AG04449 (cell line): ENCODE measurements around the gene FXYD2.

ENCODE experiments used
- CTCF ChIA-PET: fragments of 350-600 bp; formaldehyde crosslinking; extraction: SDS; loops from one replicate; lab custom pipeline; 2021; ENCODE audit warnings: antibody characterized with exemption; lab: Yijun Ruan, JAX
- POLR2A ChIA-PET: fragments of 400-600, 350-600 bp; formaldehyde crosslinking; extraction: SDS; loops from one replicate; lab custom pipeline; 2020; ENCODE audit warnings: antibody characterized with exemption, inconsistent platforms; lab: Yijun Ruan, JAX
- DNase-seq: peaks from one replicate; pipeline ENCODE4 v3.0.0-alpha.2; 2010; ENCODE audit warnings: low read depth, low spot score
- H3K4me3 ChIP-seq: 2 replicates; pipeline ENCODE4 v1.5.1; 2011; ENCODE audit warnings: low read depth, mild to moderate bottlenecking, control low read depth, low read length
- CTCF ChIP-seq: IDR thresholded peaks from one replicate; pipeline ENCODE4 v1.5.1; 2011; ENCODE audit warnings: mild to moderate bottlenecking, moderate library complexity, low read length, control low read depth, inconsistent platforms; ENCODE audit not compliant: insufficient read depth; ENCODE audit errors: missing control alignments

FXYD2 gene

GRCh38 chr11:117826832-117827231 is 2.3 kb upstream of the FXYD2 start:
- no peak for DNase-seq
- ChIA-PET CTCF (interaction anchor here (1.0 to 9.5 kb wide), 6 partner anchors 8 to 400 kb away, joined by 3 to 82 read pairs (median 6); no protein-coding TSS in a partner anchor), POLR2A (no interaction called here)

GRCh38 chr11:117826190-117826570 is 1.6 kb upstream of the FXYD2 start:
- TF ChIP-seq CTCF = no peak
- POLR2A ChIA-PET = no interaction called here
- DNase-seq = no peak
- no peak overlapping the region for H3K4me3 ChIP-seq
- CTCF ChIA-PET = interaction anchor here (0.7 to 11.7 kb wide), 5 partner anchors 9 to 228 kb away, joined by 3 to 316 read pairs (median 6); no protein-coding TSS in a partner anchor

More at GRCh38 chr11:117826832-117827231, 2.3 kb upstream of the FXYD2 start:
- no peak overlapping the region for H3K4me3 ChIP-seq
- no peak for TF ChIP-seq CTCF

- TF ChIP-seq CTCF = no peak
- no peak overlapping the region for H3K4me3 ChIP-seq
- ChIA-PET CTCF (interaction anchor here (0.7 to 11.7 kb wide), 6 partner anchors 8 to 229 kb away, joined by 3 to 316 read pairs (median 5); no protein-coding TSS in a partner anchor), POLR2A (no interaction called here)
- no peak for DNase-seq
These were observed 1.1 kb upstream of the FXYD2 start for GRCh38 chr11:117825538-117826189.

GRCh38 chr11:117823946-117824420 is 561 bp downstream of the FXYD2 start:
- DNase-seq = no peak
- no peak for TF ChIP-seq CTCF
- POLR2A ChIA-PET = no interaction called here
- H3K4me3 ChIP-seq = no peak overlapping the region
- CTCF ChIA-PET = interaction anchor here (0.6 to 11.7 kb wide), 10 partner anchors 8 to 597 kb away, joined by 3 to 316 read pairs (median 4); no protein-coding TSS in a partner anchor

GRCh38 chr11:117823294-117823945 is 1.1 kb downstream of the FXYD2 start:
- POLR2A ChIA-PET = no interaction called here
- CTCF ChIA-PET = interaction anchor here (0.9 to 11.7 kb wide), 8 partner anchors 8 to 231 kb away, joined by 3 to 316 read pairs (median 6); no protein-coding TSS in a partner anchor
- no peak for TF ChIP-seq CTCF
- H3K4me3 ChIP-seq = no peak overlapping the region
- no peak for DNase-seq
